Stimulated activated CD8-positive, alpha-beta memory T cell treated with anti-CD3 and anti-CD28 coated beads, Interleukin-4, amount 100 ng/mL, for 48 hours (primary cell): Measurements from ENCODE around the gene NKX2-1.

Experiments used
- DNase-seq: peaks from one replicate; pipeline ENCODE4 v3.0.0-alpha.2; 2020

The NKX2-1 gene

GRCh38 chr14:36517242-36518030, 2.6 kb downstream of the NKX2-1 start:
- no peak for DNase-seq

DNA sequence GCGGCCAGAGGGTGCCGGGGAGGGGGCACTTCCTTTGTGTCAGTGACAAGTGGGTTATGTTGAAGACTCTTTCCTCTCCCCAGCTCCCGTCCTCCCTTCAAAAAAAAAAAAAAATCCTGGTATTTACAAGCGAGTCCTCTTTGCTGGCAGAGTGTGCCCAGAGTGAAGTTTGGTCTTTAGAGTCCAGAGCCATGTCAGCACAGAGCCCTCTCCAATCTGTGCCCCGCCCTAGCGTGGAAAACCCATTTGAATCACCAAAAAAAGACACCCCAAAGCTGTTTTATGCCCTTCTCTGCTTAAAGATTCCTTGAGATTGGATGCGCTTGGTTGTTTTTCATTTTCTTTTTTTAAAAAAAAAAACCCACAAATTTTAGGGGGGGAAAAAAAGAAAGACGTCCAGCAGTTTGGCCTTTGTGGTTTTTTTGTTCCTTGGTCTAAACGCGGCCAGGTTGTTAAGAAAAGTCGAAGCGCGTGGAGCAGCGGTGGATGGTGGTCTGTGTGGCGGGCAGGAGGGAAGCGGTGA, 3.3 kb downstream of the NKX2-1 start:
- DNase-seq, result no peak

DNA sequence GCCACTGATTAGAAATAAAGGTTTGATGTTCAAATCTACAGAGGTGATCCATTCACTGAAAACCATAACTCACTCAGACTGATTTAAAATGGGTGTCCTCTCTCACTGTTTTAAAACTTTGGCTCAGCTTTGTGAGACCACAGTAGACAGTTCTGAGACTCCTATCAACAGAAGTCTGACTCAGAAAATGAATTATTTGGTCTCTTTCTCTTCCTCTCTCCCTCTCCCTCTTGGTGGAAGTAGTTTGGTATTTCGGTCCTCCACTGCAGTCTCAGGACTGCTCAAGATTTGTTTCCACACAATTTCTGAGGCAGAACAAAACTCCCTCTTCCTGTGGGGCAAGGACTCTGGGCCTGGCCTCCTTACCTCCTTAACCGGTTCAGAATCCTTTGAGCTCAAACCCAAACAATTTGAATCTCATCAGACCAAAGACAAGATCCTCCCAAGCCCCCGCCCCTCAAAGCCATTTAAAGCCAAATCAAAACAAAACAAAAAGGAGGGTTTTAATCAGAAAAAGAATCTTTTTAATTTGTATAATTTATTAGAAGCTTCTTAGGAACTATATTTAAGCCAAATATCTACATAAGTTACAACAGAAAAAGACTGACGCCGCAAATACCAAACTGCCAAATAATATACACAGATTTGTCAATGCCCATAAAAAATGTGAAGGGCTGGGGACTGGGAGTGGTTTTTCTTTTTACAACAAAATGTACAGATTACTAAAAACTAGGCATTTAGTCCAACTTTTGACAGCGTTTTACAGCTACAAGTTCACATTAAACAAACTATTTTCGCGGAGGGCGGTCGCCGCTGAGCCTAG, 3.9 kb downstream of the NKX2-1 start:
- DNase-seq, result no peak

DNA sequence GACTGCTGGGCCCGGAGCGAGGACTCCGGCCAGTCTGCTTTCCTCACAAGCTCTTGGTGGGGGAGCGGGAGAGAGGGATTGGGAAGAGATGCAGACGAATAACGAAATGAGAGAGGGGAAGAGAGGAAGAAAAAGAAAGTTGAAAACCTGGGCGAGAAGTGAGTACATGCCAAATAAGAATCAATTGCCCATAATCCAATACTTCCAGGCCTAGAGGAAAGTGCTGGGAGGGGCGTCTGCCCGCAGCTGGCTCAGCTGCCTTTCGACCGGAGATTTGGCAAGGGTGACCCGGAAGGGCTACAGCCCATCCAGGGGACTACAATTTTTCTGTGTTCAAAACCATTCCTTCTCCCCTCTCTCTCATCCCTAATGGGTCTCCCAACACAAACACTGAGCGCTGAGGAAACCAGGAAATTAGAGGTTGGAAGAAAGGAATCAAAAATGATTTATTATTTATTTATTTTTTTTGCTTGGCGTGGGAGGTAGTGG, 4.9 kb downstream of the NKX2-1 start:
- DNase-seq, result no peak

- DNase-seq, result no peak
These were observed 5.5 kb downstream of the NKX2-1 start for GRCh38 chr14:36514278-36515104.

DNA sequence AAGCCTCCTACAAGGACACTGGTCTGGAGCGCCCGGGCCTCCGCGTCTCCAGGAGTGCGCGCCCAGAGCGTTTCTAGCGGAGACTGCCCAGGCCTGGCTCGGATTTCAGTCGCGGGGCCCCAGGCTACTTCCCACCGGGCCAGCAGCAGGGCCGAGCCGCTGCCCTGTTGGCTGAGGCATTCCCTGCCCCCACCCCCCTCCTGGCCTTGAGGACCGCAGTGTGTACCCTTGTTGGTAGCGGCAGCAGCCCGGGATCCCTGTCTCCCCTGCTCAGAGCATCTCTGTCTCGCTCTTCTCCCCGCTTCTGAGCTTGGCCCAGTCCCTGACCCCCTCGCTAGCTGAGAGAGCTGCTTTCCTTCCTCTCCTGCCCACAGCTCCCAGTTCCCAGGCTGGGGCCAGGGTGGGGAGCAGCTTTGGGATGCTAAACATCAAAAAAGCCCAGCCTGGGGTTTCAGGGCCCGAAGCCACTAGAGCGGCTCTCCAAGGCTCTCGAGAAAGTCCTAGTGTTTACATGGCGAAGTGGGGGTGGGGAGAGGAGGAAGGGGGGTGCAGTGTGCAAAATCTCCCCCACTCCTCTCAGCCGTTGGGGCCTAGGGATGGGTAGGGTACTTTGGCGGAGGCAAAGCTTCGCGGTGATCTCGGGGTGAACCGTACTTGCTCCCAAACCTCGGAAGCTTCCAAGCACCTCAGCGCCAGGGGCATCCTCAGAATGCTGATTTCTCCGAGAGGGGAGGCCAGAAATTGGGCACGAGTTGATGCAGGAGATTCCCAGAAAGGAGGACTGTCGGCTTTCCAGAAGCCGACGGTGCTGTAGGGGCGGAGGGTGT, 6.4 kb downstream of the NKX2-1 start:
- no peak for DNase-seq

DNA sequence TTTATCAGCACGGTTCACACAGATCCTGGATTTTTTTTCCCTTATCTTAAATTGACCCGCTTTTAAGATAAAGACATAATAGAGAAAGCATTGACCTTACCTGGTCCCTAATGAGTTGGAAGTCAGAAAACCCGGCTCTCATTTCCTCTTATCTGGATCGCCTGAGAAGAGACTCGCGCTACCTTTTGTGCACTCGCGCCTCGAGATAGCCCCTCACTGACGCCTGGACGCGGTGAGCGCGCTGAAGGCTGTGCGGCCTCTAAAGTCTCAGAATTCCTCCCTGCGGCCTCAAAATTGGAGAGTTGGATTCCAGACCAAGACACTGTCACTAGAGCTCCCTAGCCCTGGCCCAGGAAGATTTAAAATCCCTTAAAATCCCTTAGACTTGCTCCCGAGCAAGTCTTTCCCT, 7.0 kb downstream of the NKX2-1 start:
- DNase-seq, result no peak

DNA sequence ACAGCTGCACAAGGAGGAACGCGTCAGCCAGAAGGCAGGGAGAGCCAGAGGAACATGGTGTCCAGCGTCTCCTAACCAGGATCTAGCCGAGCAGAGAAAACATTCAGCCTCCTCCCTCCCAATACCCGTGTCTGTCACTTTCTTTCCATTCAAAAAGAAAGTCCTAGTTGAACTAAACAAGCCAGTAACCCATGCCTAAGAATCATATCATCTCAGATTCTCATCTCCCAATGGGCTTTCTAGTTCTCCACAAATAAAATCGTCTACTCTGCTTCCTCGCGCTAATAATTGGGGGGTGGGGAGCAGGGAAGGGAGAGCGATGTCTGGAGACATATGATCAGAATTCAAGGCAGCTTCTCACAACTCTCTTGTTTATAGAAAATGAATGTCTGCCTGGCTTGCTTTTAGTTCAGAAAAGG, 7.4 kb downstream of the NKX2-1 start:
- DNase-seq, result no peak

DNA sequence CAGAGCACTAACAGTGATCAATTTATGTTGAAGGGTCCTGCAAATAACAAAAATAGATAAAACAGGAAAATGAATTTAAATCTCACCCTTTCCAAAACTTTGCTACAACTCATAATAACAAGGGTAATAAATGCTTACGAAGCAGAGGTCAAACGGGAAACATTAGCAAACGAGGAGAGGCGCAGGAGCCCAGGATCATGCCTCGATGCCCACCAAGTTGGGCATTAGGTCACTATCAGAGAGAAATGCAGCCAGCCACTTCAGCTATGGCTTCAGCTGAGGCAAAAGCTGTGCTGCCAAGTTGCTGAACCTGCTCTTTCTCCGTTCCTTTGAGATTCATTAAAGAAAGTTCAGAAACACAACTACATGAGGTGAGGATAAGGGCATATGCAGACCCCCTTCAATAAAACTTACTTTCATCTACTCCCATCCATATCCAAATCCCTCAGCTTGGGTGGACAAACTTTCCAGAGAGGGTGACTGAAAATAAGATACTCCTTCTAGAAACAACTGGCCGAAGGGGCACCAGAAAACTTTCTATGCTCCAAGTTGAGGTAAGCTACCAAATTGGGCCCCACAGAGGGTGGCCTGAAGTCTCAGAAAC, 7.9 kb downstream of the NKX2-1 start:
- no peak for DNase-seq

DNA sequence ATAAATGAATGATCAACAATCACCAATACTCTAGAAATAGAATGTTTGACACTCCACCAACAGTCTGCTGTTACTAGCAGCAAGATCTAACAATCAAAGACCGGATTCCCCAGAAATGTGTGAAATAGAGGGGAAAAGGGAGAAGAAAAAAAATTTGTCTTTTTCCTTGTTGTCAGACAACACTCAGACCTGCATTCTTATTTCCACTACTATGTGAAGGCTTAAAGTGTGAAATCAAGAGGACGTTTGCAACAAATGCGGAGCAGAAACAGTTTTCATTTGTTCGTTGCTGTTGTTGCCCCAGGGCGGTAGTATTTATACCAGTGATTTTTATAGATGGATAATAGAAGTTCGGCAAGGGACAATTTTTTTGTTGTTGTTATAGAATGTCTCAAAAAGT, 9.2 kb downstream of the NKX2-1 start:
- DNase-seq, result no peak

DNA sequence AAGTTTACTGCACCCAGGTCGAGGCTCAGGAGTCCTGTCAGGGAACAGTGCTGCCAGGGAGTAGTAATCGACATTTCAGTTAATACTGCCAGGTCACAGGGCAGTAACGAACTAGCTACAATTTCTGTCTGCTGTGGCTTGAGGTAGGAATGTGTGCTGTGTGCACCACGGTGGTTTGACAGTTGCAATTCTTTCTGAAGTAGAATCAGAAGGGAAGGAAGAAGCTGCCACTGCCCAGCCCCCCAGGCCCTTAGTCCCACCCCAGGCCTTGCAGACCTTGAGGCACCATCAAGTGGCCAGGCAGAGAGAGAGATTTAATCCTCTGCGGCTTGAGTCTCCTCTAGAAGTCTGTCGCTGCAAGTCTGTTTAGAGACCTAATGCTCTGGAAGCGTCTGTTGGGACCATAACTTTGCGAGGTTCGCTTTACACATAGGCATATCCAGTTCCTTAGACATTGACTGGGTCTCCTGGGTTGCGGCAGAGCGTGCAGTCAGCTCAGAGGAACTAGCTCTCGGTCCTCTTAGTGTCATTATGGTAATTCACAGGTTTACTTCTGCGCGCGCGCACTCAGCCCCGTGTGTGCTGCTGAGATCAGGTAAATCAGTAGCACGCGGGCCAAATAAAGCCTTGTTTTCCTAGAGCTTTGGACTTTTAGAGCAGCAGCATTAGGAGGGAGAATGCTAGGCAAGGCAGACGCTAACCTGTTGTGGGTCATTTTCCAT, 9.8 kb downstream of the NKX2-1 start:
- peak; percentile 24 for DNase-seq

DNA sequence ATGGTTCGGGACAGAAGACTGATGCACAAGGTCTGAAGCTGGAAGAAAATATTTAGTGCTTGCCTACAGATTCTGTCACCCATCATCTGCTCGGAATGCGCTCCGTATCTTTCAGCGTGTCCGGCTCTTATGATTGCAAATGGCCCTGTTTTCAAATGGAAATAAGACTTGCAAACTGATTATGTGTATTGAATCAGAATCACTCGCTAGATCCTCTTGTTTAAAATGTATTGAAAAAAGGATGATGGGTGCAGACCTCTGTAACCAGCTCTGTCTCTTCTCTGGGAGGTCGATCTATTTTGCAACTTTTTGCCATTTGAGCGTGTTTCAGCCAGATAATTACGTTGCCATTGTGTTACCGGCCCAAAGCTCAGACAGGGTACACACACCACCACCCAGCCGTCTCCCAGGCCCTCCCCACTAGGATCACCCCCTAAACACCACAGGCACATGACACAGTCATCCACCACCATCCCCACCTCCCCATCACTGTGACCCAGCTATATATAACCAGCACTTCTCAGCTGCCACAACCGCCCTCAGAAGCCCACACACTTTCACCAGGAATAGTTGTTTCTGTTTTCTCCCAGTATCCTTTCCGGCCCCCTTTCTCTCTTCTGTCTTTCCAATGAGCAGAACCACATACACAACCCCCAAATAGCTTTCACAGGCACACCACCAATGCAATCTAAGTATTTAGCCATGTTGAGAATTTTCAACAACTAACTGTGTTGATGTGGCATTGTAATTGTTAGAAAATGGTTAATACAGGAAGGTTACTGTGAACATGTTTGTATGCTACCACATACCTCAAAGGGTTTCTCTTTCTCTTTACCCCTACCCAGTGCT, 10.7 kb downstream of the NKX2-1 start:
- no peak for DNase-seq

DNA sequence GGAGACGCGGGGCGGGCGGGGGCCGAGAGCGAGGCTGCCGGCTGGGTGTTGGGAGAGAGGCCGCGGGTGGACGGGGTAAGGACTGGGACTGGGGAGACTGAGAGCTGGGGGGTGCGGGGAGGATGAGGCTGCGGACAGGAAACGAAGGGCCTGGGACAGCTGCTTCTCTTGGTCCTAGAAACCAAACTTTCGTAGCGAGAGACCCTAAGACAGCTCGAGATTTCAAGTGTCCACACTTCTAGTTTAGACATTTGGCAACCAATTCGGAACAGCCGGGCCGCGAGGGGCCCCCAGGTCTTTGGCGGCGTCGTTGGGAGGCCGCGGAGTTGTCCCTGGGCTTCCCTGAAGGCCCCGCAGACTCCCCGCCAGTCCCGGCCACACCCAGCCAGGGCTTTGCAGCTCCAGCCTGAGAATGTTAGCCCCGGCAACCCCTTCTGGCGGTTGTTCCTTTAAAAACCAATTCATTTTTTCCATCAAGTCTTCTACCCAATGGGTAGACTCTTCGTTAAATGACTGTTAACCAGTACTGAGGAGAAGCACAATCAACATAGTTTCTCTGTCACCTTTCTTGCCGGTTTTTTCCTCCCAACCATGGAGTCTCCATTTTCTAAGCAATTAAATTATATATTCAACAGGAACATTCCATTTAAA, 11.5 kb downstream of the NKX2-1 start:
- no peak for DNase-seq

GRCh38 chr14:36507847-36508417, 12.1 kb downstream of the NKX2-1 start:
- no peak for DNase-seq

- no peak for DNase-seq
These were observed 13.1 kb downstream of the NKX2-1 start for GRCh38 chr14:36506732-36507614.

GRCh38 chr14:36505892-36506731, 13.9 kb downstream of the NKX2-1 start:
- no peak for DNase-seq
